Tibial nerve (tissue), 4 donors: ENCODE data around the gene ZNF18. TPM values are rescaled to one million over a fixed set of nuclear protein-coding genes. Genes with fewer than 3 reads are reported as not detected.
"Not testable (repeated sequence)": the region's sequence is repeated elsewhere in the genome, so short reads cannot be mapped to it uniquely, and the experiment has no call there.

Experiments used
- DNase-seq, 2 donors: peaks; one replicate each; pipeline ENCODE4 v3.0.0-alpha.2; 2019; ENCODE audit warnings: low spot score in 2 of 2
- H3K27ac ChIP-seq, 4 donors: fragments of 200-600 bp; sonication (generic) in 3 of 4; one replicate each; pipeline ENCODE4 v1.5.1; 2017 to 2019; ENCODE audit warnings: mild to moderate bottlenecking in 1 of 4
- H3K27me3 ChIP-seq, 2 donors: fragments of 200-600 bp; sonication (generic) in 1 of 2; one replicate each; pipeline versions ENCODE4 v1.5.1 to v1.6.0; 2017 to 2019
- H3K36me3 ChIP-seq, 3 donors: fragments of 200-600 bp; sonication (generic); one replicate each; pipeline ENCODE4 v1.5.1; 2018 to 2019
- H3K4me1 ChIP-seq, 4 donors: fragments of 200-600 bp; sonication (generic) in 3 of 4; one replicate each; pipeline ENCODE4 v1.5.1; 2017 to 2019
- H3K4me3 ChIP-seq, 4 donors: fragments of 200-600 bp; sonication (generic) in 3 of 4; one replicate each; pipeline ENCODE4 v1.5.1; 2017 to 2019; ENCODE audit warnings: mild to moderate bottlenecking in 1 of 4, moderate library complexity in 1 of 4
- H3K9me3 ChIP-seq, 4 donors: fragments of 200-600 bp; sonication (generic) in 3 of 4; one replicate each; pipeline ENCODE4 v1.5.1; 2017 to 2019
- EP300 ChIP-seq, 2 donors: sonication (generic); formaldehyde crosslinking; IDR thresholded peaks; one replicate each; pipeline ENCODE4 v1.6.1; 2017; ENCODE audit warnings: antibody characterized with exemption in 2 of 2, mild to moderate bottlenecking in 1 of 2
- POLR2A ChIP-seq, 2 donors: fragments of 450-650 bp; IDR thresholded peaks; one replicate each; pipeline ENCODE4 v1.6.1; 2017; ENCODE audit warnings: antibody characterized with exemption in 2 of 2, mild to moderate bottlenecking in 2 of 2, moderate library complexity in 2 of 2
- WGBS, 2 donors: methylation state at CpG; one replicate each; pipeline ENCODE4 v1.1.5; 2018; 5-methylcytosine and 5-hydroxymethylcytosine counted together
- total RNA-seq, 4 donors: library from RNA; depleted of rRNA; stranded (reverse); fragments of >200 nt; gene quantifications; one replicate each; pipeline ENCODE4 v1.1.0, GENCODE V29; 2016
- TF ChIP-seq, protein P1 (sequence below), 5 experiments: fragments of 200-600 bp in 3 of 5; fragments of 450-650 bp in 2 of 5; sonication (generic) in 3 of 5; IDR thresholded peaks; one replicate each; pipeline ENCODE4 v1.5.1; 2016 to 2019; ENCODE audit warnings: antibody characterized with exemption in 5 of 5, mild to moderate bottlenecking in 3 of 5, moderate library complexity in 2 of 5

ZNF18 gene
- total RNA-seq, 4 donors from 2014 or later = 9.2 to 18.4 (median 12.9) TPM

- 83 to 92% methylated on average over 3 of the region's 3 CpGs for WGBS, 2 donors
Measured at GRCh38 chr17:11979795-11980194, 17.5 kb downstream of the ZNF18 start.

DNA sequence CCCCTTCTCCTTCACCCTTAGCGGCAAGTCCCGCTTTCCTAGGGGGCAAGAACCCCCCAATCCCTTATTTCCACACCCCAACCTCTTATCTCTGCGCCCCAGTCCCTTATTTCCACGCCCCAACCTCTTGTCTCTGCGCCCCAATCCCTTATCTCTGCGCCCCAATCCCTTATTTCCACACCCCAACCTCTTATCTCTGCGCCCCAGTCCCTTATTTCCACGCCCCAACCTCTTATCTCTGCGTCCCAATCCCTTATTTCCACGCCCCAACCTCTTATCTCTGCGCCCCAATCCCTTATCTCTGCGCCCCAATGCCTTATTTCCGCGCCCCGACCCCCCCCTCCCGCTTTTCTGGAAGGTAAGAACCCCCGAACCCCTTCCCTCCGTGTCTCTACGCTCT is 24.5 kb downstream of the ZNF18 start:
- 97% methylated on average over 19 of the region's 19 CpGs for whole genome bisulfite sequencing, 2 donors
- not testable (repeated sequence) for H3K9me3 ChIP-seq, DNase-seq, H3K4me1 ChIP-seq, H3K4me3 ChIP-seq, H3K27me3 ChIP-seq, H3K27ac ChIP-seq
- peaks cover 0 to 24% (median 0%) of the 10 kb centered on the region in 3 donors for H3K36me3 ChIP-seq

More at GRCh38 chr17:11979795-11980194, 17.5 kb downstream of the ZNF18 start:
- Histone ChIP-seq H3K27me3 (no peaks in the 10 kb centered on the region), H3K27ac (no peak overlapping the region), H3K9me3 (no peaks in the 10 kb centered on the region), H3K4me3 (no peak overlapping the region), H3K36me3 (peaks cover 3 to 54% (median 6%) of the 10 kb centered on the region in 3 donors), H3K4me1 (no peaks in the 10 kb centered on the region)
- TF ChIP-seq EP300 (IDR thresholded peaks at IDR 0.05) (no peak), POLR2A (IDR thresholded peaks at IDR 0.05) (no peak)
- TF ChIP-seq, protein P1, sequence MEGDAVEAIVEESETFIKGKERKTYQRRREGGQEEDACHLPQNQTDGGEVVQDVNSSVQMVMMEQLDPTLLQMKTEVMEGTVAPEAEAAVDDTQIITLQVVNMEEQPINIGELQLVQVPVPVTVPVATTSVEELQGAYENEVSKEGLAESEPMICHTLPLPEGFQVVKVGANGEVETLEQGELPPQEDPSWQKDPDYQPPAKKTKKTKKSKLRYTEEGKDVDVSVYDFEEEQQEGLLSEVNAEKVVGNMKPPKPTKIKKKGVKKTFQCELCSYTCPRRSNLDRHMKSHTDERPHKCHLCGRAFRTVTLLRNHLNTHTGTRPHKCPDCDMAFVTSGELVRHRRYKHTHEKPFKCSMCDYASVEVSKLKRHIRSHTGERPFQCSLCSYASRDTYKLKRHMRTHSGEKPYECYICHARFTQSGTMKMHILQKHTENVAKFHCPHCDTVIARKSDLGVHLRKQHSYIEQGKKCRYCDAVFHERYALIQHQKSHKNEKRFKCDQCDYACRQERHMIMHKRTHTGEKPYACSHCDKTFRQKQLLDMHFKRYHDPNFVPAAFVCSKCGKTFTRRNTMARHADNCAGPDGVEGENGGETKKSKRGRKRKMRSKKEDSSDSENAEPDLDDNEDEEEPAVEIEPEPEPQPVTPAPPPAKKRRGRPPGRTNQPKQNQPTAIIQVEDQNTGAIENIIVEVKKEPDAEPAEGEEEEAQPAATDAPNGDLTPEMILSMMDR (IDR thresholded peaks at IDR 0.05) = no peak
- DNase-seq = no peak

DNA sequence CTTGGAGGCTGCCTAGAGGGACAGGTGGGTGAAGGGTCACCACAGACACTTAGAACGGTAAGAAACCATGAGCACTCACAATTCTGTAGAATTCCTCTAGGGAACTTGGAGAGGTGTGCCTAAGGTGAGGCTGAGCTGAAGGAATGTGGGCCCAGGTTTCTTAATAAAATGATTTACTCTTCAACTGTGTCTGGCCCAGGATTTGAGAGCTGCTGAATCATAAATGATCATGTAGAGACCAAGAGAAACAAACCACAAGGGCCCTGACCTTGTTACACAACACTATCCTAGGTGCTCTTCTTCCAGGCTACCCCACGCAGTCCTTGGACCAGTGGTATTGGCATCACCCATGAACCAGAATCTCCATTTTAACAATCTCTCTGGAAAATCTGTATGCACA is 27.7 kb downstream of the ZNF18 start:
- Histone ChIP-seq H3K36me3 (peaks cover 0 to 21% (median 0%) of the 10 kb centered on the region in 3 donors), H3K27me3 (no peaks in the 10 kb centered on the region), H3K9me3 (peaks cover 0 to 32% (median 0%) of the 10 kb centered on the region in 4 donors), H3K4me3 (no peak overlapping the region), H3K27ac (no peak overlapping the region), H3K4me1 (no peaks in the 10 kb centered on the region)
- no peak for TF ChIP-seq POLR2A (IDR thresholded peaks at IDR 0.05)
- TF ChIP-seq, protein P1 (IDR thresholded peaks at IDR 0.05) = no peak
- 80 to 88% methylated on average over 2 of the region's 2 CpGs for WGBS, 2 donors
- no peak for DNase-seq

GRCh38 chr17:11954936-11955335 is 42.3 kb downstream of the ZNF18 start:
- DNase-seq = no peak
- Histone ChIP-seq H3K27me3 (no peaks in the 10 kb centered on the region), H3K36me3 (peaks cover 0 to 51% (median 0%) of the 10 kb centered on the region in 3 donors), H3K4me1 (no peaks in the 10 kb centered on the region), H3K9me3 (peaks cover 0 to 33% (median 4%) of the 10 kb centered on the region in 4 donors), H3K27ac (no peak overlapping the region), H3K4me3 (no peak overlapping the region)
- no peak for TF ChIP-seq EP300 (IDR thresholded peaks at IDR 0.05)
- TF ChIP-seq, protein P1 (IDR thresholded peaks at IDR 0.05) = no peak
- TF ChIP-seq POLR2A (IDR thresholded peaks at IDR 0.05) = no peak

DNA sequence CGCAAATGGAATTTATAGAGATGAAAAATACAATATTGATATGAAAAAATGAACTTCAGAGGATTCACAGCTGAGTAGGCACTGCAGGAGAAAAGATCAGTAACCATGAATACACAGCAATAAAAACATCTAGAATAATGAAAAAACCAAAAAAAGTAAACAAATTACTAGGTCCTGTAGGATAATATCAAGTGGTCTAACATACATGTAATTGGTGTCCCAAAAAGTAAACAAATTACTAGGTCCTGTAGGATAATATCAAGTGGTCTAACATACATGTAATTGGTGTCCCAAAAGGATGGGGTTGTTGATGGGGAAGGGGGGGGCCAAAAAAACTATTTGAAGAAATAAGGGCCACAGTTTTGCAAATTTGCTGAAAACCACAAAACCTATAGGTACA is 43.4 kb downstream of the ZNF18 start:
- H3K9me3 ChIP-seq = peaks cover 0 to 33% (median 4%) of the 10 kb centered on the region in 4 donors
- 98 to 100% methylated on average over 1 of the region's 1 CpG for WGBS, 2 donors

More for the DNA sequence above, 43.4 kb downstream of the ZNF18 start:
- H3K4me1 ChIP-seq = peaks cover 0 to 2% (median 0%) of the 10 kb centered on the region in 4 donors
- H3K27ac ChIP-seq = no peak overlapping the region
- H3K4me3 ChIP-seq = no peak overlapping the region
- H3K27me3 ChIP-seq = no peaks in the 10 kb centered on the region
- TF ChIP-seq, protein P1 (IDR thresholded peaks at IDR 0.05) = no peak
- TF ChIP-seq POLR2A (IDR thresholded peaks at IDR 0.05) (no peak), EP300 (IDR thresholded peaks at IDR 0.05) (no peak)
- no peak for DNase-seq
- H3K36me3 ChIP-seq = peaks cover 0 to 51% (median 0%) of the 10 kb centered on the region in 3 donors
